ENCODE results near the gene LIPJ. TPM values are rescaled to one million over a fixed set of nuclear protein-coding genes. Genes with fewer than 3 reads are reported as not detected.

LIPJ gene
- total RNA-seq, 1 donor from 2014 or later = not detected

- H3K4me1 Mint-ChIP-seq = peaks cover 3% of the 10 kb centered on the region
- no peak for DNase-seq
- H3K9me3 Mint-ChIP-seq = no peaks in the 10 kb centered on the region
- H3K27me3 Mint-ChIP-seq = peaks cover 17% of the 10 kb centered on the region
- intact Hi-C loops (cut with micrococcal nuclease) = loop anchor here (10.0 kb wide), 2 partner anchors 153 to 443 kb away; no protein-coding TSS in a partner anchor
- H3K27ac Mint-ChIP-seq = no peak overlapping the region
- no peaks in the 10 kb centered on the region for H3K36me3 Mint-ChIP-seq (ENCODE audit: low read depth)
- H3K4me3 Mint-ChIP-seq = no peak overlapping the region
These were observed 28.9 kb upstream of the LIPJ start for GRCh38 chr10:88557658-88558057.

GRCh38 chr10:88562152-88562551 lies 24.4 kb upstream of the LIPJ start:
- Mint-ChIP-seq H3K27me3 (peaks cover 27% of the 10 kb centered on the region), H3K9me3 (no peaks in the 10 kb centered on the region), H3K4me3 (no peak overlapping the region), H3K27ac (no peak overlapping the region), H3K4me1 (no peaks in the 10 kb centered on the region), H3K36me3 (ENCODE audit: low read depth) (no peaks in the 10 kb centered on the region)
- intact Hi-C loops (cut with micrococcal nuclease) = loop anchor here (10.0 kb wide), 1 partner anchor 253 kb away; no protein-coding TSS in a partner anchor
- no peak for DNase-seq

- Mint-ChIP-seq H3K27me3 (peaks cover 23% of the 10 kb centered on the region), H3K36me3 (ENCODE audit: low read depth) (no peaks in the 10 kb centered on the region), H3K4me1 (peaks cover 2% of the 10 kb centered on the region), H3K4me3 (no peak overlapping the region), H3K9me3 (no peaks in the 10 kb centered on the region), H3K27ac (no peak overlapping the region)
- intact Hi-C loops (cut with micrococcal nuclease) = loop anchor here (1.0 to 10.0 kb wide), 2 partner anchors 250 to 367 kb away; no protein-coding TSS in a partner anchor
- DNase-seq = no peak
These were observed 21.5 kb upstream of the LIPJ start for GRCh38 chr10:88565072-88565471.

- H3K4me1 Mint-ChIP-seq = peaks cover 8% of the 10 kb centered on the region
- peaks cover 2% of the 10 kb centered on the region for H3K36me3 Mint-ChIP-seq (ENCODE audit: low read depth)
- peaks cover 12% of the 10 kb centered on the region for H3K9me3 Mint-ChIP-seq
- intact Hi-C loops (cut with micrococcal nuclease) = loop anchor here (10.0 kb wide), 1 partner anchor 242 kb away; no protein-coding TSS in a partner anchor
- DNase-seq = no peak
- peak overlapping the region; percentile 4 for H3K4me3 Mint-ChIP-seq
- no peak overlapping the region for H3K27ac Mint-ChIP-seq
- peaks cover 19% of the 10 kb centered on the region for H3K27me3 Mint-ChIP-seq
These were observed 4.2 kb upstream of the LIPJ start for GRCh38 chr10:88582411-88582805.

- Mint-ChIP-seq H3K36me3 (ENCODE audit: low read depth) (peaks cover 2% of the 10 kb centered on the region), H3K4me1 (peaks cover 8% of the 10 kb centered on the region), H3K9me3 (peaks cover 12% of the 10 kb centered on the region), H3K4me3 (peak within 1 kb of the TSS; percentile 87), H3K27me3 (peaks cover 19% of the 10 kb centered on the region), H3K27ac (peak within 1 kb of the TSS; percentile 89)
- intact Hi-C loops (cut with micrococcal nuclease) = loop anchor here (10.0 kb wide), 1 partner anchor 242 kb away; no protein-coding TSS in a partner anchor
- DNase-seq = peak; percentile 88
These were observed 3.6 kb upstream of the LIPJ start, which contains the start of gene RNLS for GRCh38 chr10:88582806-88583583. Gene RNLS (minus strand): TSS chr10:88583318.

GRCh38 chr10:88583584-88583957 lies 3.0 kb upstream of the LIPJ start:
- Mint-ChIP-seq H3K9me3 (peaks cover 12% of the 10 kb centered on the region), H3K4me3 (peak overlapping the region; percentile 87), H3K27me3 (peaks cover 18% of the 10 kb centered on the region), H3K4me1 (peaks cover 8% of the 10 kb centered on the region), H3K27ac (peak overlapping the region; percentile 89), H3K36me3 (ENCODE audit: low read depth) (peaks cover 2% of the 10 kb centered on the region)
- no peak for DNase-seq
- intact Hi-C loops (cut with micrococcal nuclease) = loop anchor here (10.0 kb wide), 1 partner anchor 241 kb away; no protein-coding TSS in a partner anchor

GRCh38 chr10:88592381-88592780 lies 5.8 kb downstream of the LIPJ start:
- intact Hi-C loops (cut with micrococcal nuclease) = no loop called here
- Mint-ChIP-seq H3K4me1 (no peaks in the 10 kb centered on the region), H3K4me3 (no peak overlapping the region), H3K36me3 (ENCODE audit: low read depth) (no peaks in the 10 kb centered on the region), H3K9me3 (no peaks in the 10 kb centered on the region), H3K27ac (no peak overlapping the region), H3K27me3 (peaks cover 18% of the 10 kb centered on the region)
- no peak for DNase-seq

- no peak for DNase-seq
- Mint-ChIP-seq H3K36me3 (ENCODE audit: low read depth) (no peaks in the 10 kb centered on the region), H3K4me3 (no peak overlapping the region), H3K27ac (no peak overlapping the region), H3K4me1 (no peaks in the 10 kb centered on the region), H3K9me3 (no peaks in the 10 kb centered on the region), H3K27me3 (peaks cover 18% of the 10 kb centered on the region)
- intact Hi-C loops (cut with micrococcal nuclease) = no loop called here
These were observed 6.3 kb downstream of the LIPJ start for GRCh38 chr10:88592906-88593305.

- H3K27me3 Mint-ChIP-seq = peaks cover 18% of the 10 kb centered on the region
- peaks cover 3% of the 10 kb centered on the region for H3K4me1 Mint-ChIP-seq
- no peak overlapping the region for H3K4me3 Mint-ChIP-seq
- no peaks in the 10 kb centered on the region for H3K9me3 Mint-ChIP-seq
- H3K36me3 Mint-ChIP-seq (ENCODE audit: low read depth) = no peaks in the 10 kb centered on the region
- DNase-seq = no peak
- intact Hi-C loops (cut with micrococcal nuclease) = no loop called here
- H3K27ac Mint-ChIP-seq = no peak overlapping the region
These were observed 7.9 kb downstream of the LIPJ start for GRCh38 chr10:88594482-88594881.

GRCh38 chr10:88598055-88598454 lies 11.5 kb downstream of the LIPJ start:
- no peak overlapping the region for H3K4me3 Mint-ChIP-seq
- no peaks in the 10 kb centered on the region for H3K9me3 Mint-ChIP-seq

GRCh38 chr10:88608052-88608732 lies 21.6 kb downstream of the LIPJ start:
- intact Hi-C loops (cut with micrococcal nuclease) = no loop called here
- peaks cover 25% of the 10 kb centered on the region for H3K27me3 Mint-ChIP-seq
- no peak for DNase-seq
- H3K27ac Mint-ChIP-seq = no peak overlapping the region
- H3K4me3 Mint-ChIP-seq = no peak overlapping the region
- no peaks in the 10 kb centered on the region for H3K9me3 Mint-ChIP-seq
- H3K4me1 Mint-ChIP-seq = no peaks in the 10 kb centered on the region
- no peaks in the 10 kb centered on the region for H3K36me3 Mint-ChIP-seq (ENCODE audit: low read depth)

More at GRCh38 chr10:88598055-88598454, 11.5 kb downstream of the LIPJ start:
- peaks cover 3% of the 10 kb centered on the region for H3K27me3 Mint-ChIP-seq
- peaks cover 3% of the 10 kb centered on the region for H3K4me1 Mint-ChIP-seq
- no peak for DNase-seq
- H3K27ac Mint-ChIP-seq = no peak overlapping the region
- intact Hi-C loops (cut with micrococcal nuclease) = no loop called here
- H3K36me3 Mint-ChIP-seq (ENCODE audit: low read depth) = no peaks in the 10 kb centered on the region

- Mint-ChIP-seq H3K27ac (no peak overlapping the region), H3K27me3 (peaks cover 25% of the 10 kb centered on the region), H3K36me3 (ENCODE audit: low read depth) (no peaks in the 10 kb centered on the region), H3K4me3 (no peak overlapping the region), H3K4me1 (no peaks in the 10 kb centered on the region), H3K9me3 (no peaks in the 10 kb centered on the region)
- DNase-seq = no peak
- intact Hi-C loops (cut with micrococcal nuclease) = no loop called here
These were observed 22.2 kb downstream of the LIPJ start for GRCh38 chr10:88608780-88609179.

- H3K27ac Mint-ChIP-seq = no peak overlapping the region
- H3K27me3 Mint-ChIP-seq = peaks cover 7% of the 10 kb centered on the region
- no peak overlapping the region for H3K4me3 Mint-ChIP-seq
- DNase-seq = no peak
- intact Hi-C loops (cut with micrococcal nuclease) = no loop called here
- H3K4me1 Mint-ChIP-seq = no peaks in the 10 kb centered on the region
- H3K9me3 Mint-ChIP-seq = no peaks in the 10 kb centered on the region
- H3K36me3 Mint-ChIP-seq (ENCODE audit: low read depth) = no peaks in the 10 kb centered on the region
These were observed 29.9 kb downstream of the LIPJ start for GRCh38 chr10:88616250-88616977.
